Panc1 (cell line): ENCODE measurements around the gene SSH2. TPM values are rescaled to one million over a fixed set of nuclear protein-coding genes. Genes with fewer than 3 reads are reported as not detected.

Experiments
- ATAC-seq: fragments of 200-7000 bp; cut with Tn5 transposase; 2 replicates; pipeline ENCODE4 v1.9.1; 2020; ENCODE audit warnings: mild to moderate bottlenecking, moderate library complexity
- BruUV-seq: library from RNA; stranded (reverse); fragments of 400-500 nt; replicated peaks from 2 replicates; lab custom pipeline; 2021; lab: Mats Ljungman, UMichigan
- CTCF ChIA-PET: fragments of 300-600 bp; sonication (Branson Sonifier 250); formaldehyde crosslinking; loops from one replicate; lab custom pipeline; 2022; ENCODE audit warnings: antibody characterized with exemption; lab: Charles Lee
- POLR2A ChIA-PET: fragments of 300-600 bp; sonication (Branson Sonifier 250); formaldehyde crosslinking; loops from one replicate; lab custom pipeline; 2022; ENCODE audit warnings: antibody characterized with exemption; lab: Charles Lee
- DNase-seq: peaks from one replicate; pipeline ENCODE4 v3.0.0-alpha.2; 2010; ENCODE audit warnings: low read depth, low spot score
- H3K27ac ChIP-seq: 2 replicates; pipeline ENCODE4 v1.5.1; 2011; ENCODE audit warnings: mild to moderate bottlenecking, low read length, inconsistent platforms
- H3K27me3 ChIP-seq: fragments of 200-500 bp; sonication (Bioruptor generic); 2 replicates; pipeline ENCODE4 v1.6.0; 2014; ENCODE audit warnings: low read length, inconsistent platforms; ENCODE audit not compliant: control insufficient read depth, insufficient read depth
- H3K36me3 ChIP-seq: fragments of 200-500 bp; sonication (Bioruptor generic); 2 replicates; pipeline ENCODE4 v1.5.1; 2014; ENCODE audit warnings: inconsistent platforms, mild to moderate bottlenecking, low read length, moderate library complexity; ENCODE audit not compliant: control insufficient read depth, insufficient read depth
- H3K4me1 ChIP-seq: 2 replicates; pipeline ENCODE4 v1.5.1; 2011; ENCODE audit warnings: inconsistent platforms, mild to moderate bottlenecking, low read length, moderate library complexity; ENCODE audit not compliant: control insufficient read depth, insufficient read depth
- H3K4me3 ChIP-seq, 2 experiments: 2 replicates each; pipeline ENCODE4 v1.5.1; 2011 to 2012; ENCODE audit warnings: low read depth in 2 of 2, low read length in 2 of 2, mild to moderate bottlenecking in 2 of 2, inconsistent platforms in 1 of 2, moderate library complexity in 1 of 2
- H3K9me3 ChIP-seq: fragments of 200-500 bp; sonication (Bioruptor generic); 2 replicates; pipeline ENCODE4 v1.5.1; 2014; ENCODE audit warnings: low read depth, mild to moderate bottlenecking, inconsistent platforms, low read length, moderate library complexity; ENCODE audit not compliant: control insufficient read depth, insufficient read depth
- POLR2AphosphoS5 ChIP-seq: IDR thresholded peaks from 2 replicates; pipeline ENCODE4 v1.6.1; 2012; ENCODE audit warnings: mild to moderate bottlenecking, low read depth, low read length, moderate library complexity
- SIN3A ChIP-seq: IDR thresholded peaks from 2 replicates; pipeline ENCODE4 v1.6.1; 2012; ENCODE audit warnings: low read depth, mild to moderate bottlenecking, low read length, moderate library complexity, borderline replicate concordance; ENCODE audit not compliant: insufficient read depth
- TCF7L2 ChIP-seq: IDR thresholded peaks from 2 replicates; pipeline ENCODE4 v1.6.1; 2011; ENCODE audit warnings: mild to moderate bottlenecking, low read depth, low read length, inconsistent platforms
- in situ Hi-C: cut with HindIII; loops from 2 replicates; pipeline ENCODE4 v1.10.0; 2016; ENCODE audit warnings: low sequenced_read_pairs, low pct_unique_long_range_greater_than_20kb
- intact Hi-C: fragments of 100-400 bp; cut with micrococcal nuclease; formaldehyde crosslinking; loops from one replicate; pipeline ENCODE4 v1.10.0; 2022; ENCODE audit not compliant: unreplicated experiment
- total RNA-seq: library from RNA; stranded (reverse); gene quantifications from one replicate; pipeline ENCODE4 v1.2.1, GENCODE V29; 2021; ENCODE audit not compliant: unreplicated experiment
- TF ChIP-seq, protein P1 (sequence below), 2 experiments: IDR thresholded peaks; 2 replicates each; pipeline ENCODE4 v1.6.1; 2011 to 2012; ENCODE audit warnings: low read depth in 2 of 2, control low read depth in 1 of 2, low read length in 1 of 2, mild to moderate bottlenecking in 1 of 2, moderate library complexity in 1 of 2; ENCODE audit not compliant: insufficient read depth in 1 of 2
- TF ChIP-seq, protein P2 (sequence below): fragments of 450-650 bp; IDR thresholded peaks from 2 replicates; pipeline ENCODE4 v1.5.1; 2017; ENCODE audit warnings: mild to moderate bottlenecking

The SSH2 gene
- total RNA-seq, 1 experiment from 2014 or later: 30.6 TPM

DNA sequence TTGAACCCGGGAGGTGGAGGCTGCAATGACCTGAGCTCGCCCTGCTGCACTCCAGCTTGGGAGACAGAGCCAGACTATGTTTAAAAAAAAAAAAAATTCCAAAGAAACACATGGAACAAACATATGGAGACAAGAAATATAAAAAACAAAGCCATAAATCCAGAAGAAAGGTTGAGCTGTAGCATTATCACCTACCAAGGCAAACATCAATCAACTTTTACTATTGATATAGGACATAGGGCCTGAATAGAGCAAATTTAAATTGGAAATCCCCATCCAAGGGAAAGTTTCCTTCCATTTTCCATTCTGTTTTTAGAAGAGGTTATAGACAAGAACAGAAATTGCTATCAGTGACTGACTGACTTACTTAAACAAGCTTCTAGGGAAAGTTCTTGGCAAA is 56.6 kb downstream of the SSH2 start:
- POLR2A ChIA-PET: interaction anchor here (0.6 to 1.2 kb wide), 2 partner anchors 19 to 26 kb away, joined by 3 to 8 read pairs; no protein-coding TSS in a partner anchor

DNA sequence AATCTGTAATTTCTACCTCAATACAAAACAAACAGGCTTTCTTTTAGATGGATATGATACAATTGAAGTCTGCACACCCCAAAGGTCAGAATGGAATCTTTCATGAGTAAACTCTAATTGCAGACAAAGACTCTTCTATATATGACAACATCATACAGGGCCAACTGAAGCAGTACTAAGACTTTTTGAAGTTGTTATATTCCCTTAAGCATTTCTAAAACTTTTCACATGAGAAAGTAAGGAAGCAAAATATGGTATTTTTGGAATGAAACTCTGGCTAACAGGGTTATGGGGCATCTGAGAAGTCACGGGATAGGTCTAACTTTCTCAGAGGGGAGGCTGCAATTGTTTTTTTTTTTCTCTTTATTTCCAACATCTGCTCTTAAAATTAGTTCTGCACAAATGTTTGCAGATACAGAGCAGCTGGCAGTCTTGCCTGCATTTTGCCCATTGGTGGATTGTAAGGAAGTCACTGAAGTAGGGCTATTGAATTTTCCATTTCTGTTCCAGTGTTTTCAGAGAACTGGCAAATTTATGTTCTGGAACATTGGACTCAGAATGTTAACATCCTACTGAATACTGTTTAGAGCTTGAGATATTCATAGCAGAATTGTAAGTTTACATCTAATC is 59.1 kb downstream of the SSH2 start:
- no peak for DNase-seq
- Histone ChIP-seq H3K9me3 (no peaks in the 10 kb centered on the region), H3K4me3 (no peak overlapping the region), H3K27ac (no peak overlapping the region), H3K36me3 (no peaks in the 10 kb centered on the region), H3K4me1 (no peaks in the 10 kb centered on the region; the same call in none of the 2 replicates), H3K27me3 (no peaks in the 10 kb centered on the region)
- TF ChIP-seq, protein P1, sequence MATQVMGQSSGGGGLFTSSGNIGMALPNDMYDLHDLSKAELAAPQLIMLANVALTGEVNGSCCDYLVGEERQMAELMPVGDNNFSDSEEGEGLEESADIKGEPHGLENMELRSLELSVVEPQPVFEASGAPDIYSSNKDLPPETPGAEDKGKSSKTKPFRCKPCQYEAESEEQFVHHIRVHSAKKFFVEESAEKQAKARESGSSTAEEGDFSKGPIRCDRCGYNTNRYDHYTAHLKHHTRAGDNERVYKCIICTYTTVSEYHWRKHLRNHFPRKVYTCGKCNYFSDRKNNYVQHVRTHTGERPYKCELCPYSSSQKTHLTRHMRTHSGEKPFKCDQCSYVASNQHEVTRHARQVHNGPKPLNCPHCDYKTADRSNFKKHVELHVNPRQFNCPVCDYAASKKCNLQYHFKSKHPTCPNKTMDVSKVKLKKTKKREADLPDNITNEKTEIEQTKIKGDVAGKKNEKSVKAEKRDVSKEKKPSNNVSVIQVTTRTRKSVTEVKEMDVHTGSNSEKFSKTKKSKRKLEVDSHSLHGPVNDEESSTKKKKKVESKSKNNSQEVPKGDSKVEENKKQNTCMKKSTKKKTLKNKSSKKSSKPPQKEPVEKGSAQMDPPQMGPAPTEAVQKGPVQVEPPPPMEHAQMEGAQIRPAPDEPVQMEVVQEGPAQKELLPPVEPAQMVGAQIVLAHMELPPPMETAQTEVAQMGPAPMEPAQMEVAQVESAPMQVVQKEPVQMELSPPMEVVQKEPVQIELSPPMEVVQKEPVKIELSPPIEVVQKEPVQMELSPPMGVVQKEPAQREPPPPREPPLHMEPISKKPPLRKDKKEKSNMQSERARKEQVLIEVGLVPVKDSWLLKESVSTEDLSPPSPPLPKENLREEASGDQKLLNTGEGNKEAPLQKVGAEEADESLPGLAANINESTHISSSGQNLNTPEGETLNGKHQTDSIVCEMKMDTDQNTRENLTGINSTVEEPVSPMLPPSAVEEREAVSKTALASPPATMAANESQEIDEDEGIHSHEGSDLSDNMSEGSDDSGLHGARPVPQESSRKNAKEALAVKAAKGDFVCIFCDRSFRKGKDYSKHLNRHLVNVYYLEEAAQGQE (IDR thresholded peaks at IDR 0.05; ENCODE audit: insufficient read depth in 1 of 2, low read depth in 2 of 2, low read length in 1 of 2): no peak
- POLR2A ChIA-PET: no interaction called here
- intact Hi-C loops (no loop called here), in situ Hi-C loops (no loop called here)
- ATAC-seq: no peak
- CTCF ChIA-PET: no interaction called here
- no TSS peak for BruUV-seq

More for the DNA sequence above, 56.6 kb downstream of the SSH2 start:
- BruUV-seq: no TSS peak
- no peaks in the 10 kb centered on the region for H3K36me3 ChIP-seq
- ATAC-seq: no peak
- H3K27ac ChIP-seq: no peak overlapping the region
- intact Hi-C loops (no loop called here), in situ Hi-C loops (no loop called here)
- TF ChIP-seq POLR2AphosphoS5 (no peak), SIN3A (no peak), TCF7L2 (no peak)
- TF ChIP-seq, protein P2, sequence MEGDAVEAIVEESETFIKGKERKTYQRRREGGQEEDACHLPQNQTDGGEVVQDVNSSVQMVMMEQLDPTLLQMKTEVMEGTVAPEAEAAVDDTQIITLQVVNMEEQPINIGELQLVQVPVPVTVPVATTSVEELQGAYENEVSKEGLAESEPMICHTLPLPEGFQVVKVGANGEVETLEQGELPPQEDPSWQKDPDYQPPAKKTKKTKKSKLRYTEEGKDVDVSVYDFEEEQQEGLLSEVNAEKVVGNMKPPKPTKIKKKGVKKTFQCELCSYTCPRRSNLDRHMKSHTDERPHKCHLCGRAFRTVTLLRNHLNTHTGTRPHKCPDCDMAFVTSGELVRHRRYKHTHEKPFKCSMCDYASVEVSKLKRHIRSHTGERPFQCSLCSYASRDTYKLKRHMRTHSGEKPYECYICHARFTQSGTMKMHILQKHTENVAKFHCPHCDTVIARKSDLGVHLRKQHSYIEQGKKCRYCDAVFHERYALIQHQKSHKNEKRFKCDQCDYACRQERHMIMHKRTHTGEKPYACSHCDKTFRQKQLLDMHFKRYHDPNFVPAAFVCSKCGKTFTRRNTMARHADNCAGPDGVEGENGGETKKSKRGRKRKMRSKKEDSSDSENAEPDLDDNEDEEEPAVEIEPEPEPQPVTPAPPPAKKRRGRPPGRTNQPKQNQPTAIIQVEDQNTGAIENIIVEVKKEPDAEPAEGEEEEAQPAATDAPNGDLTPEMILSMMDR: no peak
- TF ChIP-seq, protein P1 (IDR thresholded peaks at IDR 0.05; ENCODE audit: insufficient read depth in 1 of 2, low read depth in 2 of 2, low read length in 1 of 2): no peak
- CTCF ChIA-PET: interaction anchor here (0.7 kb wide), 1 partner anchor 39 kb away, joined by 3 read pairs; no protein-coding TSS in a partner anchor
- no peaks in the 10 kb centered on the region for H3K27me3 ChIP-seq
- no peak for DNase-seq
- no peaks in the 10 kb centered on the region for H3K9me3 ChIP-seq
- H3K4me1 ChIP-seq: no peaks in the 10 kb centered on the region; the same call in 1 of the 2 replicates
- H3K4me3 ChIP-seq: no peak overlapping the region
